ENCODE measurements around the gene FAM240A.
"Not testable (repeated sequence)": the region's sequence is repeated elsewhere in the genome, so short reads cannot be mapped to it uniquely, and the experiment has no call there.

FAM240A gene

GRCh38 chr3:46612324-46612723 is at the start of gene FAM240A:
TSS of gene FAM240A (plus strand) at chr3:46612525. CDS start at chr3:46612684, 159 bp downstream.
- no peak for DNase-seq

- DNase-seq = no peak
These were observed 47.9 kb upstream of the FAM240A start for GRCh38 chr3:46564190-46565021.

GRCh38 chr3:46565077-46565476 is 47.2 kb upstream of the FAM240A start:
- no peak for DNase-seq

- no peak for DNase-seq
These were observed 46.7 kb upstream of the FAM240A start for GRCh38 chr3:46565607-46566039.

- no peak for DNase-seq
These were observed 46.2 kb upstream of the FAM240A start, which contains the start of gene LRRC2 for GRCh38 chr3:46566040-46566641. TSS of gene LRRC2 (minus strand) at chr3:46566302. CDS start at chr3:46551591, 14,711 bp downstream.

GRCh38 chr3:46571684-46572083 is 40.6 kb upstream of the FAM240A start:
- DNase-seq = no peak

GRCh38 chr3:46573701-46574100 is 38.6 kb upstream of the FAM240A start:
- DNase-seq = no peak

GRCh38 chr3:46574243-46574646 is 38.1 kb upstream of the FAM240A start:
- no peak for DNase-seq

- DNase-seq = no peak
These were observed 37.3 kb upstream of the FAM240A start for GRCh38 chr3:46574881-46575576.

- DNase-seq = no peak
These were observed 36.6 kb upstream of the FAM240A start for GRCh38 chr3:46575577-46576222.

- DNase-seq = no peak
These were observed 35.9 kb upstream of the FAM240A start for GRCh38 chr3:46576386-46576785.

- DNase-seq = no peak
These were observed 35.4 kb upstream of the FAM240A start for GRCh38 chr3:46576879-46577278.

GRCh38 chr3:46577580-46578249 is 34.6 kb upstream of the FAM240A start:
- not testable (repeated sequence) for DNase-seq

- DNase-seq = no peak
These were observed 33.2 kb upstream of the FAM240A start for GRCh38 chr3:46578973-46579755.

- DNase-seq = no peak
These were observed 32.5 kb upstream of the FAM240A start for GRCh38 chr3:46579756-46580286.

GRCh38 chr3:46580675-46581074 is 31.6 kb upstream of the FAM240A start:
- DNase-seq = no peak

GRCh38 chr3:46584598-46585467 is 27.5 kb upstream of the FAM240A start:
- DNase-seq = no peak

GRCh38 chr3:46585799-46586693 is 26.3 kb upstream of the FAM240A start:
- DNase-seq = no peak

- DNase-seq = no peak
These were observed 25.5 kb upstream of the FAM240A start for GRCh38 chr3:46586738-46587246.

Data from NCI-H2081 treated with DMSO at 0.1 percent for 48 hours (cell line).